Mucosa of rectum (tissue), 2 donors: ENCODE results near the gene SLC17A4.

Experiments used
- H3K27ac ChIP-seq, 2 donors: one replicate each; pipeline ENCODE4 v1.7.0; 2013; ENCODE audit warnings: inconsistent platforms in 2 of 2, low read depth in 2 of 2, low read length in 2 of 2
- H3K27me3 ChIP-seq, 2 donors: one replicate each; pipeline ENCODE4 v1.7.0; 2013; ENCODE audit warnings: low read length in 2 of 2; ENCODE audit not compliant: control insufficient read depth in 2 of 2, insufficient read depth in 2 of 2
- H3K36me3 ChIP-seq, 2 donors: one replicate each; pipeline ENCODE4 v1.7.0; 2013; ENCODE audit warnings: low read length in 2 of 2; ENCODE audit not compliant: control insufficient read depth in 2 of 2, insufficient read depth in 2 of 2
- H3K4me1 ChIP-seq, 2 donors: one replicate each; pipeline ENCODE4 v1.7.0; 2013; ENCODE audit warnings: low read length in 2 of 2, mild to moderate bottlenecking in 1 of 2; ENCODE audit not compliant: control insufficient read depth in 2 of 2, insufficient read depth in 2 of 2
- H3K4me3 ChIP-seq, 2 donors: one replicate each; pipeline ENCODE4 v1.7.0; 2013; ENCODE audit warnings: low read length in 2 of 2
- H3K9ac ChIP-seq, 2 donors: one replicate each; pipeline ENCODE4 v1.7.0; 2013; ENCODE audit warnings: low read length in 2 of 2, low read depth in 1 of 2, mild to moderate bottlenecking in 1 of 2
- H3K9me3 ChIP-seq, 2 donors: one replicate each; pipeline ENCODE4 v1.7.0; 2013; ENCODE audit warnings: low read length in 2 of 2; ENCODE audit not compliant: control insufficient read depth in 2 of 2
- donor health status: healthy.
- donor health status: Normal muscosa, but diverticular disease.

SLC17A4 gene

DNA sequence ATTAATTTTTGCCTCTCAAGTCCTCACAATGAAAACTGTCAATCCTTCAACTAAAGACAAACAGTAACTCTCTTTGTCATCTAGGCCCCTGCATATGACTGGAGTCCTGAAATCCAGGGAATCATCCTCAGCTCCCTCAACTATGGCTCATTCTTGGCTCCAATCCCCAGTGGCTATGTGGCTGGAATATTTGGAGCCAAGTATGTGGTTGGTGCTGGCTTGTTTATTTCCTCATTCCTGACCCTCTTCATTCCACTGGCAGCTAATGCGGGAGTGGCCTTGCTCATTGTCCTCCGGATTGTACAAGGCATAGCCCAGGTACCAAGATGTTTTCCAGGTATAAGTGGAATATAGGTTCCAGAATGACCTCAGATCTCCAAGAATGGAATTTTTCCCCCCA lies 15.4 kb downstream of the SLC17A4 start:
- Histone ChIP-seq H3K4me3 (no peak overlapping the region), H3K36me3 (peaks cover 0 to 12% of the 10 kb centered on the region in 2 donors), H3K4me1 (no peaks in the 10 kb centered on the region), H3K9me3 (no peaks in the 10 kb centered on the region), H3K9ac (no peak overlapping the region), H3K27ac (no peak overlapping the region), H3K27me3 (no peaks in the 10 kb centered on the region)

DNA sequence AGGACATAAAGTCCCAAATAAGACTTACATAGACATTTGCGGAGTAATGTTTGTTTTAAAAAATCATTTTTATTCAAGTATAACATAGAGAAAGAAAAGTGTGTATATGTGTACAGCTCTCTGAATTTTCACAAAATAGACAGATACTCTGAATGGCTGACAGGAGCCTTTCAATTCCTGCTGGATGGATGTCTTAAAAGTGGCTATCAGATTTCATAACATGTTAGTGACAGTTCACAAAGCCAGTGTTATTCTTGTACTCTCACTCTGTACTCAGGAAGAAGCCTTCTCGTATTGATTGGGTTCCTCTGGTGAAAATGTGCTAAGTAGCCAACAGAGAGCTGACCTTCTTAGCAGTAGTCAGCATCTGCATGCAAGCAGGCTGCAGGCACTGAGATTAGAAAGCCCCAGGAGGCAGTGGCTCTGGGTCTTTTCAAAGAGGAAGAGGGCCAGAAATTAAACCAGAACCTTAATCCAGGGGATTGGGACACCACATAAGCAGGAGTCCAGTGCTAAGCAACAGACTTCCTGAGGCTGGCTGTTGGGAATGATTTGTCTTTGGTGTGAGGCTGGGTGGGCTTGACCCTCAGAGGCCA lies 19.7 kb downstream of the SLC17A4 start:
- no peak overlapping the region for H3K27ac ChIP-seq
- H3K9ac ChIP-seq, result no peak overlapping the region
- no peaks in the 10 kb centered on the region for H3K27me3 ChIP-seq
- H3K9me3 ChIP-seq, result no peaks in the 10 kb centered on the region
- H3K36me3 ChIP-seq, result peaks cover 2 to 16% of the 10 kb centered on the region in 2 donors
- H3K4me3 ChIP-seq, result no peak overlapping the region
- H3K4me1 ChIP-seq, result no peaks in the 10 kb centered on the region

DNA sequence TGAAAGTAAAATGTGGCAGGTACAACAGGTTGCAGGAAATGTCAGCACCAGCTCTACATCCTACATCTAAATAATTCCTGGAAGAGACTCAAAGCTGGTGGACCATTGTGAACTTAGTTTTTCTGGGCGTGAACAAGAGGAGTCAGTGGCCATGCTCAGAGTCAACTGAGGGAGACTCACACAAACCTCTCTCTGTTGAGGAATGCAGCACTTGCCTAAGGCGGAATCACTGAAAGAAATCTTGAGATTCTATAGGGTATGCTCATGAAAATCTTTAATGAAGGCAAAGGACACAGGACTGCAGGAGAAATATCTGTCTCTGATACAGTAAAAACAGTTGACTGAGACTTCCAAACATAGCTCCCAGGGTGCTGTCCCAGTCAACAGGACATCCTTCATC lies 22.5 kb downstream of the SLC17A4 start:
- Histone ChIP-seq H3K9me3 (no peaks in the 10 kb centered on the region), H3K36me3 (peaks cover 2 to 13% of the 10 kb centered on the region in 2 donors), H3K9ac (no peak overlapping the region), H3K4me3 (no peak overlapping the region), H3K27ac (no peak overlapping the region), H3K4me1 (no peaks in the 10 kb centered on the region), H3K27me3 (no peaks in the 10 kb centered on the region)

DNA sequence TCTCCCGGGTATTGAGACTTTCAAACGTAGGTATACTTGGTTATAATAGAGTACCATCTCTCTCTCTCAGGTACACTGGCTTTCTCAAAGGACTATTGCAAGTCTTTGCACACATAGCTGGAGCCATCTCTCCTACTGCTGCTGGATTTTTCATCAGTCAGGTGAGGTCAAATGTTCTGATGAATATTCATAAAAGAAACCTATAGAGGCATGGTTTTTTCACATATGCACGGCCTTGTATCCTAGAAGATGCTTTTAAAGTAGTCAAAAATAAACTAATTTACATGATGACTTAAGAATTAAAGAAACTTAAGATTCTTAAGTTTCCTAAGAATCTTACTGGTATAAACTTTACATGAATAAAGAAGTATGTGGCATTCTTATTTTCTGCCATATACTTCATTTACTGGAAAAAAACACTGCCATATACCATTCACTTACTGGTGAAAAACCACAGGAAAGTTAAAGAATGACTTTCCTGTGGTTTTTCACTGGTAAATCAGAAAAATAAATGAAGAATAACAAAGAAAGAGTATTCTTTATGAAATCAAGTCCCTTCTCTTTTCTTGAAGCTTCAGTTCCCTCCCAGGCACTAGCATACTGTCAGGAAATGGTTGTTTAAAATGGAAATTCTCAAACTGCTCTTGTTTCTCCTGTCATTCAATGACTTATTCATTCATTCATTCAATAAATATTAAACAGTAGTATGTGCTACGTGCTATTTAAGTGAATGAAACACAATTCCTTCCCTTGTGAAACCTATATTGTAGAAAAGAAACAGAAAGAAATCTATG lies 23.5 kb downstream of the SLC17A4 start:
- H3K27me3 ChIP-seq, result no peaks in the 10 kb centered on the region
- no peaks in the 10 kb centered on the region for H3K4me1 ChIP-seq
- H3K4me3 ChIP-seq, result no peak overlapping the region
- no peak overlapping the region for H3K9ac ChIP-seq
- peaks cover 2 to 8% of the 10 kb centered on the region in 2 donors for H3K36me3 ChIP-seq
- H3K27ac ChIP-seq, result no peak overlapping the region
- H3K9me3 ChIP-seq, result no peaks in the 10 kb centered on the region

DNA sequence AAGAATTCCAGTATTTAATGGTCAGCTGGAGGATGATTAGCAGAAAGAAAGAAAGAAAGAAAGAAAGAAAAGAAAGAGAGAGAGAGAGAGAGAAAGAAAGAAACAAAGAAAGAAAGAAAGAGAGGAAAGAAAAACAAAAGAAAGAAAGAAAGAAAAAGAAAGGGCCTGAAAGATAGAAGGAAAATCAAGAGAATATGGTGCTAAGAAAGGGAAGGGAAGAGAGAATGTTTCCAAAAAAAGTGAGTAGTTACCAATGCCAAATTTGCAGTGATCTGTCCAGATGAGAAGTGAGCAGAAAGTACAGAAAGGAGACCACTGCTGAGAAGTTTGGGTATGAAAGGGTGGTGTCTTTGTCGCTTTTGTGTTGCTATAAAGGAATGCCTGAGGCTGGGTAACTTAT lies 26.6 kb downstream of the SLC17A4 start:
- H3K27ac ChIP-seq, result no peak overlapping the region

DNA sequence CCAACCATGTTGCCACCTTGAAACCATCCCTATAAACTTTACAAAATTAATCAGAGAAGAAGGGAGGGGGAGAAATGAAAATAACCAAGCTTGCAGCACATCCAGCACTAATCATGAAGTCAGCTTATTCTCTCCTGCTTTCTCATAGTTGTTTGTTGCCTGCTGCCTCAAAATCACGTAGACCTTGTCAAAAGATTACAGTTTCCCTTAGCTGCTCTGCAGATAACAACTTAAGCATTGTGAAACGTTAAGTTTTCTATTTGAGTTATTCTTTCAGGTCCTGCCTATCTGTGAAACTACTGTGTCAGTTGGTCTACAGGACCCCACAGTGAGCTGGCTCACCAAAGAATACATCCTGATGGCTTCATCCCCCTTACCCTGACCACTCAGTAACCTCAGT lies 32.9 kb downstream of the SLC17A4 start:
- Histone ChIP-seq H3K27ac (no peak overlapping the region), H3K27me3 (no peaks in the 10 kb centered on the region), H3K9me3 (no peaks in the 10 kb centered on the region), H3K36me3 (no peaks in the 10 kb centered on the region), H3K9ac (no peak overlapping the region), H3K4me1 (no peaks in the 10 kb centered on the region), H3K4me3 (no peak overlapping the region)

More for the DNA sequence above, 26.6 kb downstream of the SLC17A4 start:
- Histone ChIP-seq H3K4me1 (no peaks in the 10 kb centered on the region), H3K4me3 (no peak overlapping the region), H3K9me3 (no peaks in the 10 kb centered on the region), H3K36me3 (peaks cover 2 to 4% of the 10 kb centered on the region in 2 donors), H3K9ac (no peak overlapping the region), H3K27me3 (no peaks in the 10 kb centered on the region)

DNA sequence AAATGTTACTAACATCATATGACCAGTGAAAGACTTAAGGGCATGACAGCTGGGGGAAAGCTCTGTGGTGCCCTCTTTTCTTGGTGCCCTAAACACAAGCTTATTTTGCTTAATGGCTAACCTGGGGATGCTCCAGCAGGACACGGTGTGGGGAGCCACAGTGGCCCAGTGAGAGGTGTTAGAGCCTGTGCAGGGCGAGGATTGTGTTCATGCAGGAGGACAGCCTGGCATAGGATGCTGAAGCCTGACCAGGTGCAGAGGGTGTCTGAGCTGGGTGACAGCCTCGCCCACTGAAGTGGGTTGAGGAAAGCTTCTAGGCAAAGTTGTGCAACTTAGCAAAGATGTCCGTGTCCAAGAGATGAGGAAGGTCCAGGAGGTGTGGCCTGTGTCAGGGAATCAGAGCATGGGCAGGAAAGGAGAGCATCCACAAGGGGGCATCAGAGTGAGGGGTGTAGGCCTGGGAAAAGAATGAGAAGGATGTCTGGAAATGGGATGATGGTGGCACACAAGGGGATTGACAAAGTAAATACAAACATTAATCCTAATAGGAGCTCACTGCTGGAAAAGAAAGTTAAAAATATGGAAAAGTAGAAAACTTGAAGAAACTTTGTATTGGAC lies 33.9 kb downstream of the SLC17A4 start:
- Histone ChIP-seq H3K4me3 (no peak overlapping the region), H3K4me1 (no peaks in the 10 kb centered on the region), H3K9ac (no peak overlapping the region), H3K9me3 (no peaks in the 10 kb centered on the region), H3K27me3 (no peaks in the 10 kb centered on the region), H3K36me3 (no peaks in the 10 kb centered on the region), H3K27ac (no peak overlapping the region)

DNA sequence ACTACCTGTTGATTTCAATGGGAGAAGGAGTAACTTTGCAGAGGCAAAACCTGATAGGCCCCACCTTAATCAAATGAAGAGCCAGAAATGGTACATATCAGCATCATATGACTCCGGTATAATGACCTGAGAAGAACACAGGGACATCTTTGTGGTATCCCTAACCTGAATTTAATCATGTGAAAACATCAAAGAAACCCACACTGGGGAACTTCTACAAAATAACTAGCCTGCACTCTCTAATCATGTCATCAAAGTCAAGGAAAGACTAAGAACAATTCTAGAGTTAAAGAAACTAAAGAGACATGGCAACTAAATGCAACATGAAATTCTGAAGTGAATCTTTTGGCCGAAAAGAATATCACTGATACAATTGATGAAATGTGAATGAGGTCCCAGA lies 34.9 kb downstream of the SLC17A4 start:
- H3K9me3 ChIP-seq, result no peaks in the 10 kb centered on the region
- no peak overlapping the region for H3K9ac ChIP-seq
- H3K27ac ChIP-seq, result no peak overlapping the region
- no peak overlapping the region for H3K4me3 ChIP-seq
- no peaks in the 10 kb centered on the region for H3K36me3 ChIP-seq
- H3K4me1 ChIP-seq, result no peaks in the 10 kb centered on the region
- no peaks in the 10 kb centered on the region for H3K27me3 ChIP-seq

DNA sequence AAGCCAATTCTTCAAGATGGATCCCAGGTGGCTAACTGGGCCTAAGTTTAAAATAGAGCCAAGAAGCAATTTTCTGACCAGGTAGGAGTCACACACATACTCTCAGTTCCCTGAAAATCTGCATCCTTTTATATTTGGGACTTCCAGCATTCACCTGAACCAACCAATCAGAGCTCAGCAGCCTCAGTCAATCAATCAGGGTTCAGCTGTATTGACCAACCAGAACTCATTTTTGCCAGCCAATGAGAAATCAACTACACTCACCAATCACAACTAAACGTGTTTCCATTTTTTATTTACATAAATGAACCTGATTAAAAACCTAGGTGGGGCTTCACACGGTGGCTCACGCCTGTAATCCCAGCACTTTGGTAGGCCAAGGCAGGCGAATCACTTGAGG lies 37.5 kb downstream of the SLC17A4 start:
- Histone ChIP-seq H3K9ac (no peak overlapping the region), H3K4me3 (no peak overlapping the region), H3K27ac (no peak overlapping the region), H3K27me3 (no peaks in the 10 kb centered on the region), H3K9me3 (no peaks in the 10 kb centered on the region), H3K4me1 (no peaks in the 10 kb centered on the region), H3K36me3 (no peaks in the 10 kb centered on the region)

DNA sequence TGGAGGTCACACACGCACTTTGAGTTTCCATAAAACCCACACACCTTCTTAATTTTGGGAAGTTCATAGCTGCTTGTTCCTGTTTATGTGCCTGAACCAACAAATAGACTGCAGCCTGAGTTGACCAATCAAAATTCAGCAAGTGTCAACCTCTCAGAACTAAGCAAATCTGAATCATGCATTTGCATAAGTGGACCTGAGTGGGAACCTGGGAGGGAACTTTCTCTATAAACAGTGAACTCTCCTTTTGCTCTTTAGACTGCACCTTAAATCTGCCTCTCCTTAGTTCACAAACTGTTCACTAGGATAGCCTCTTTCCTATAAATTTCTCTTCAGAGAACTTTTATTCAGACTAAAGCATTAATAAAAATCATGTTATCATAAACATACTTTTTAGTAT lies 39.4 kb downstream of the SLC17A4 start:
- Histone ChIP-seq H3K9me3 (no peaks in the 10 kb centered on the region), H3K4me1 (no peaks in the 10 kb centered on the region), H3K27ac (no peak overlapping the region), H3K27me3 (no peaks in the 10 kb centered on the region), H3K9ac (no peak overlapping the region), H3K36me3 (no peaks in the 10 kb centered on the region), H3K4me3 (no peak overlapping the region)
